NOMO-1 treated with dmso at 0.1 percent for 144 hours (cell line): ENCODE measurements around the gene EPHB2.

Experiments
- DNase-seq: peaks from one replicate; lab custom pipeline; 2025; ENCODE audit not compliant: unreplicated experiment; lab: John Stamatoyannopoulos, UW

Gene EPHB2

GRCh38 chr1:22852144-22852655, 141.6 kb downstream of the EPHB2 start:
- no peak for DNase-seq

DNA sequence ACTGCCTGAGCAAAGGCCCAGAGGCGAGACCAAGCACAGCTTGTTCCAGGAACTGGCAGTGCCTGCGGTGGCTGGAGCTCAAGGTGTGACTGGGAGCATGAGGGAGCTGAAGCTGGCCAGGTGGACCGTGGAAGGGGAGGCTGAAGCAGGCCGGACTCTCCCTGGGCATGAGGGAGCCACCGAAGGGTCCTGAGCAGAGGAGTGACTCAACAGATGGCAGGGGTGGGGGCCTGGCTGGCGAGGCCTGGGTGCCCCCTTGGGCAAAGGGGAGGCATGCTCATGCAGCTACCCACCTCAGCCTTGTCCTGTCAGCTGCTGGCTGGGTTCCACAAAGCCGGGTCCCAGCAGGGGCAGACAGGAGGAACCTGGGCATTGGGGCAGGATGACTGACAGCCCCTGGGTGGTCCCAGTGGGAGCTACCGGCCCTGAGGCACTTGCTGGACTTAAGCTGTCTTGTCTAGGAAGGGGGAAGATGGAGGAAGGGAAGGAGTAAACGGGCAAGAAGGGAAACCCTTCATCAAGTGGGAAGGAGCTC, 143.1 kb downstream of the EPHB2 start:
- no peak for DNase-seq

GRCh38 chr1:22854688-22855565, 144.3 kb downstream of the EPHB2 start:
- no peak for DNase-seq

DNA sequence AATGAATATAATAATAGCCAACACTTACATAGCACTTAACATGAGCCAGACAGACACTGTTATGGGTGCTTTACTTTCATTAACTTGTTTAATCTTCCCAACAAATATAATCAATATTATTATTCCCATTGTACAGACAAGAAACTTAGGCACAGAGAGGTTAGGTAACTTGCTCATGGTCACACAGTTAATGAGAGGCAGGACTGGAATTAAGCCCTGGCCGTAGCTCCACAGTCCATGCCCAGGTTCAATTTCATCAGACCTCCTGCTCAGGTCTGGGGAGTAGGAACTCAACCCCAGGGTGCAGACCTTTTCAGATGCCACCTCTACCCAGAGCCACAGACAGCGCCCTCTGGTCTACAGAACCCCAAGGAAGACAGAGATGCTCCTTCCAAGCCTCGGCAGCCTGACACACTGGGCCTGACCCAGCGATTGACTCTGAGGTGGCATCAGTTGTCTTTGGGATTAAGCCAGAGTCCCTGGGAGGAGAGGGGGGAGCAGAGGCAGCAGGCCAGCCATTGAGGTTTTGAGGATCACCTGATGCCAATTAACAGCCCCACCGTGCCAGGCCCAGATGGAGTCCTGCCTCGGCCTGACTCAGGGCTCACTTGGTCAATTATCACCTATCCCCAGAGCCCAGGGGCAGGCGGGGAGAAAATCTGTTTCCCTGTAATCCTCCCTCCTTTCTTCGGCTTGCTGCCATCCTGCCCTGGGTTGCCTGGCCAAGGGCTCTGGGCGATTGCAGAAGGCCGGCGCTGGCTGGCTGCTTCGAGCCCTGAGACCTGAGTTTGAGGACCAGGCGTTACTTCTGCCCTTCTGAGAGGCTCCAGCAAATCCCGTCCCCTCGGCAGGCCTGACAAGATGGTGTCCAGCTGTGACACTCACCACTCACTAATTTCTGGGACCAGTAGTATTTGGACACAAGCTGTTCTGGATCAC, 145.3 kb downstream of the EPHB2 start:
- DNase-seq, result no peak

DNA sequence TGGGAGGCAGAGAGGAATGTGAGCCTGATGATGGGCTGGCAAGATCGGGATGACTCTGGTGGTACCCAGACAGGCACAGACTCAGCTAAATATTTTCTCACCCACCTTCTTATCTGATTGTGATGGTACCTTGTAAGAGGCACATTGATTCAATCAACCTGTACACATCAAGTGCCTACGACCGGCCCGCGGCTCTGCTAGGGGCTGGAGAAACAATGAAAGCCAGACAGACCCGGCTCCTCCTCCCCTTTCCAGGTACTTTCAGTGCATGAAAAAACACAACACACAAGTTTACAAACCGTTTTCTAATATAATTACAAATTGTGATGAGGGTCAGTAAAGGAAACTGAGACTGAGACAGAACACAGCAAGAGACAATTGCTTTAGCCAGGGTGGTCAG, 147.0 kb downstream of the EPHB2 start:
- DNase-seq, result no peak

GRCh38 chr1:22860414-22860800, 149.8 kb downstream of the EPHB2 start:
- no peak for DNase-seq

- no peak for DNase-seq
Observed at GRCh38 chr1:22860883-22861385, 150.3 kb downstream of the EPHB2 start.

DNA sequence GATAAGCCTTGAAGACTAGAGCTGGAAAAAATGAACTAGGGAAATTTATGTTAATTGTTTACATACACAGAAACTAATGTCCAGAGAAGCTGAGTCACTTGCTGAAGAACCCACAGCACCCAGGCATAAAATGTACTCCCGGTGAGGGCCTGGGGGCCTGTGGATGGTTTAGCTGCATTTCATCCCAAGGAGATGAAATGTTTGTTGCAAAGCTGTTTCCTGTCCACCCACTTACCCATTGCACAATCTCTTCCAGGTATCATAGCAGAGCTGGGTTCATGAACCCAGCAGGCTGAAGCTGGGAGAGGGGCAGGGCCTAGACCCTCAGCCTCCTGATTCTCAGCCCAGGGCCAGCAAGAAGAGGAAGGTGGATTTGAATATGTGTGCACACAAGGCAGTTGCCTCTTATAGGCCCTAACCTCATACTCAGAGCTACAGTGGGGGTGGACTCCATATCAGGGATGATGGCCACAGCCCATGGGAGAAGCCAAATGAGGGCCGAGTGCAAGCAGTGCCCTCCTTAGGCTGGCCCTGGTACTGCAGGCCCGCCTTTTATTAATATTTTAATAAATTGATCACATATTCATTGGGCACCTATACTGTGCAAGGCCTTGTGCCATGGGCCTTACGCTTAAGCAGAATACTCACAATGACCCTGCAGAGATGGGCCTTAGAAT, 151.3 kb downstream of the EPHB2 start:
- DNase-seq, result no peak

GRCh38 chr1:22862752-22863151, 152.1 kb downstream of the EPHB2 start:
- DNase-seq, result no peak

GRCh38 chr1:22863766-22864165, 153.1 kb downstream of the EPHB2 start:
- no peak for DNase-seq

GRCh38 chr1:22864886-22865285, 154.2 kb downstream of the EPHB2 start:
- DNase-seq, result no peak

GRCh38 chr1:22865736-22866135, 155.1 kb downstream of the EPHB2 start:
- DNase-seq, result no peak

- DNase-seq, result no peak
Observed at GRCh38 chr1:22866868-22867267, 156.2 kb downstream of the EPHB2 start.

GRCh38 chr1:22868331-22868730, 157.7 kb downstream of the EPHB2 start:
- DNase-seq, result no peak

DNA sequence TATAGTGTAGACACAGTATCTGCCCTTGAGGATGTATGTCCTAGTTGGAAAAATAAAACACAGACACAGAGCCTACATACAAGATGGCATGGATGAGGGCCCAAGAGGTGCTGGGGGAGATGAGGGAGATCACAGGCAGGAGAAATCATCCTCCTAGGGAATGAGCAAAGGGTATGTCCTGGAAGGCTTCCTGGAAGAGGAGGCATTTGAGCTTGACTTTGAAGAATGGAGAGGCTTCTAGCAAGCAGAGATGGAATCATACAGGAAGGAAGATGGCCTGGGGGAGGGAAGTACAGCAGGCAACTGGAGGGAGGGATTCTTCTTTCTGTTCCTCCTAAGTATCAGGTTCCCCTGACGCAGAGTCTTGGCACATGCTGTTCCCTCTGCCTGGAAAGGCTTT, 158.7 kb downstream of the EPHB2 start:
- DNase-seq, result no peak

DNA sequence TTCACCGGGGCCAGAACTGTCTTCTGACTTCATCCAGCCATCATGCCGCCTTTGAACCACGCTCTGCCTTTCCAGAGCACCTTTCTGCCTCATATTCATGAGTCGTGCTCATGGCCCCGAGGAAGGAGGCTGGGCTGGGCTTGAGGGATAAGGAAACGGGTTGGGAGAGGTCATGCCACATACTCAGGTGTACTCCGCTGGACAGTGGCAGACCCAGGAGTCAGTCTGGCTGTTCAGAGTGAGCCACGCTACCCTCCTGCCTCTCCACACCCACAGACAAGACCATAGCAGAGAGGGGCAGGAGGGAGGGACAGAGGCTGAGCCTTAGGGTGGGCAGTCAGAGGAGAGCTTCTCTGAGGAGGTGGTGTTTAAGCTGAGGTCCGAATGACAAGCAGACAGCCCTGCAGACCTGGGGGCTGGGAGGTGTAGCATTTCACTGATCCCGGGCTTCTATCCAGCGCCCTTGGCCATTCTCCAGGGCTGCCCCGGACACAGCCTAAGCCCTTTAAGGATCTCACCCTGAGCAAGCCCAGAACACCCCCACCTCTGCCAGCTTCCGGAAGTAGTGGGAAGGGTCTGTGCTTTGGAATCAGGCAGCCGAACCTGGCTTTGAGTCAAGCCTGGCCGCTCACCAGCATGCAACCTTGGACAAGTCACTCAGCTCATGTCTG, 159.7 kb downstream of the EPHB2 start:
- DNase-seq, result no peak

GRCh38 chr1:22872981-22873664, 162.5 kb downstream of the EPHB2 start:
- DNase-seq, result no peak

- DNase-seq, result no peak
Observed at GRCh38 chr1:22874785-22875184, 164.1 kb downstream of the EPHB2 start.

GRCh38 chr1:22875241-22875640, 164.6 kb downstream of the EPHB2 start:
- no peak for DNase-seq

GRCh38 chr1:22875841-22876240, 165.2 kb downstream of the EPHB2 start:
- no peak for DNase-seq
